GM10266 (cell line): Measurements from ENCODE around the gene PA2G4.

Source experiments
- DNase-seq: peaks from one replicate; pipeline ENCODE4 v3.0.0; 2012; ENCODE audit errors: extremely low spot score
- CTCF ChIP-seq: IDR thresholded peaks from 2 replicates; pipeline ENCODE4 v1.5.1; 2012; ENCODE audit warnings: mild to moderate bottlenecking, low read depth; ENCODE audit not compliant: control insufficient read depth, insufficient read depth; ENCODE audit errors: missing control alignments

The PA2G4 gene

GRCh38 chr12:56084958-56085543 lies 19.3 kb upstream of the PA2G4 start:
- peak; percentile 42 for TF ChIP-seq CTCF
- no peak for DNase-seq

- DNase-seq, result no peak
- TF ChIP-seq CTCF, result no peak
These were observed 18.3 kb upstream of the PA2G4 start for GRCh38 chr12:56086096-56086495.

GRCh38 chr12:56086608-56087007 lies 17.8 kb upstream of the PA2G4 start:
- DNase-seq, result no peak
- no peak for TF ChIP-seq CTCF

- TF ChIP-seq CTCF, result no peak
- no peak for DNase-seq
These were observed 17.1 kb upstream of the PA2G4 start for GRCh38 chr12:56087220-56087619.

GRCh38 chr12:56097738-56098137 lies 6.6 kb upstream of the PA2G4 start:
- TF ChIP-seq CTCF, result no peak
- no peak for DNase-seq

GRCh38 chr12:56098592-56098991 lies 5.8 kb upstream of the PA2G4 start:
- no peak for DNase-seq
- no peak for TF ChIP-seq CTCF

GRCh38 chr12:56099787-56100186 lies 4.6 kb upstream of the PA2G4 start:
- no peak for DNase-seq
- no peak for TF ChIP-seq CTCF
